Measurements from ENCODE around the gene BHMT. TPM values are rescaled to one million over a fixed set of nuclear protein-coding genes. Genes with fewer than 3 reads are reported as not detected.

BHMT gene
- total RNA-seq, 1 experiment from 2014 or later: not detected

GRCh38 chr5:79109527-79110492, 1.8 kb upstream of the BHMT start:
- Histone ChIP-seq H3K9me2 (ENCODE audit: insufficient read depth) (no peaks in the 10 kb centered on the region), H3K27ac (no peak overlapping the region), H3K4me2 (no peak overlapping the region), H3K79me2 (ENCODE audit: low read depth) (no peaks in the 10 kb centered on the region), H3F3A (ENCODE audit: insufficient read depth, low read depth) (no peaks in the 10 kb centered on the region), H3K4me3 (no peak overlapping the region), H2AFZ (no peak overlapping the region), H3K27me3 (ENCODE audit: insufficient read depth, low read depth) (no peaks in the 10 kb centered on the region), H3K9me3 (ENCODE audit: insufficient read depth, low read depth) (no peaks in the 10 kb centered on the region), H3K4me1 (replicated peaks; ENCODE audit: insufficient read depth) (no peaks in the 10 kb centered on the region), H4K20me1 (ENCODE audit: insufficient read depth) (no peaks in the 10 kb centered on the region), H3K36me3 (ENCODE audit: low read depth) (no peaks in the 10 kb centered on the region)
- no TSS peak for BruUV-seq (replicated peaks)
- CTCF ChIA-PET: no interaction called here
- POLR2A ChIA-PET (ENCODE audit: unreplicated experiment): no interaction called here
- intact Hi-C loops (cut with micrococcal nuclease; ENCODE audit: unreplicated experiment): no loop called here
- no peak for TF ChIP-seq EZH2 (IDR thresholded peaks at IDR 0.05; ENCODE audit: low read depth)
- TF ChIP-seq CTCF (conservative IDR thresholded peaks at IDR 0.05): peak; percentile 39; the same call in 1 of the 2 replicates
- no peak for DNase-seq

GRCh38 chr5:79111960-79112702, 522 bp downstream of the BHMT start:
- Histone ChIP-seq H3K27me3 (ENCODE audit: insufficient read depth, low read depth) (no peaks in the 10 kb centered on the region), H3K79me2 (ENCODE audit: low read depth) (no peaks in the 10 kb centered on the region), H3K36me3 (ENCODE audit: low read depth) (no peaks in the 10 kb centered on the region), H3K9me3 (ENCODE audit: insufficient read depth, low read depth) (no peaks in the 10 kb centered on the region), H3K4me3 (no peak overlapping the region), H2AFZ (no peak overlapping the region), H3K4me2 (no peak overlapping the region), H3K27ac (no peak overlapping the region), H3K4me1 (replicated peaks; ENCODE audit: insufficient read depth) (no peaks in the 10 kb centered on the region), H4K20me1 (ENCODE audit: insufficient read depth) (no peaks in the 10 kb centered on the region), H3F3A (ENCODE audit: insufficient read depth, low read depth) (no peaks in the 10 kb centered on the region), H3K9me2 (ENCODE audit: insufficient read depth) (no peaks in the 10 kb centered on the region)
- POLR2A ChIA-PET (ENCODE audit: unreplicated experiment): no interaction called here
- no TSS peak for BruUV-seq (replicated peaks)
- TF ChIP-seq EZH2 (IDR thresholded peaks at IDR 0.05; ENCODE audit: low read depth) (no peak), CTCF (conservative IDR thresholded peaks at IDR 0.05) (no peak)
- DNase-seq: no peak
- CTCF ChIA-PET: no interaction called here
- intact Hi-C loops (cut with micrococcal nuclease; ENCODE audit: unreplicated experiment): no loop called here

GRCh38 chr5:79112703-79113058, 1.1 kb downstream of the BHMT start:
- Histone ChIP-seq H3K4me1 (replicated peaks; ENCODE audit: insufficient read depth) (no peaks in the 10 kb centered on the region), H2AFZ (no peak overlapping the region), H3K9me2 (ENCODE audit: insufficient read depth) (no peaks in the 10 kb centered on the region), H3F3A (ENCODE audit: insufficient read depth, low read depth) (no peaks in the 10 kb centered on the region), H3K36me3 (ENCODE audit: low read depth) (no peaks in the 10 kb centered on the region), H4K20me1 (ENCODE audit: insufficient read depth) (no peaks in the 10 kb centered on the region), H3K27ac (no peak overlapping the region), H3K79me2 (ENCODE audit: low read depth) (no peaks in the 10 kb centered on the region), H3K4me2 (no peak overlapping the region), H3K4me3 (no peak overlapping the region), H3K27me3 (ENCODE audit: insufficient read depth, low read depth) (no peaks in the 10 kb centered on the region), H3K9me3 (ENCODE audit: insufficient read depth, low read depth) (no peaks in the 10 kb centered on the region)
- intact Hi-C loops (cut with micrococcal nuclease; ENCODE audit: unreplicated experiment): no loop called here
- ChIA-PET POLR2A (ENCODE audit: unreplicated experiment) (no interaction called here), CTCF (no interaction called here)
- BruUV-seq (replicated peaks): no TSS peak
- no peak for TF ChIP-seq CTCF (conservative IDR thresholded peaks at IDR 0.05)
- no peak for TF ChIP-seq EZH2 (IDR thresholded peaks at IDR 0.05; ENCODE audit: low read depth)
- no peak for DNase-seq
